ENCODE data around the gene ATP6V1B1.

- TF ChIP-seq CTCF (IDR thresholded peaks at IDR 0.05) (no peak), POLR2A (IDR thresholded peaks at IDR 0.05) (no peak), EP300 (IDR thresholded peaks at IDR 0.05) (no peak)
These were observed 32.5 kb upstream of the ATP6V1B1 start for GRCh38 chr2:70903171-70903570.

Measured in tibial nerve (tissue), 4 donors.